Ovary (tissue), 3 donors: ENCODE data around the gene SLC38A10.

Source experiments
- CTCF ChIP-seq, 3 donors: fragments of 450-650 bp in 2 of 3; fragments of 200-600 bp in 1 of 3; IDR thresholded peaks; one replicate each; pipeline versions ENCODE4 v1.5.1 to v1.8.0; 2016 to 2022; ENCODE audit warnings: antibody characterized with exemption in 3 of 3, mild to moderate bottlenecking in 1 of 3
- EP300 ChIP-seq: sonication (generic); formaldehyde crosslinking; IDR thresholded peaks from one replicate; pipeline ENCODE4 v1.6.1; 2017; ENCODE audit warnings: antibody characterized with exemption
- POLR2A ChIP-seq: fragments of 450-650 bp; IDR thresholded peaks from one replicate; pipeline ENCODE4 v1.6.1; 2017; ENCODE audit warnings: antibody characterized with exemption, mild to moderate bottlenecking, moderate library complexity
- donor health status: DM: no; HTN: no; CAD: no.

- no peak for TF ChIP-seq CTCF (IDR thresholded peaks at IDR 0.05)
- TF ChIP-seq POLR2A = no peak
- TF ChIP-seq EP300 = no peak
These were observed 61.8 kb downstream of the SLC38A10 start for GRCh38 chr17:81233316-81233715.
